Osteoblast (primary cell): ENCODE results near the gene CA5A. TPM values are rescaled to one million over a fixed set of nuclear protein-coding genes. Genes with fewer than 3 reads are reported as not detected.
"Not testable (repeated sequence)": the region's sequence is repeated elsewhere in the genome, so short reads cannot be mapped to it uniquely, and the experiment has no call there.

Source experiments
- DNase-seq: peaks from one replicate; pipeline ENCODE4 v3.0.0; 2011; ENCODE audit warnings: low spot score, mixed read lengths; ENCODE audit not compliant: insufficient read length; ENCODE audit errors: missing footprints
- H2AFZ ChIP-seq: 2 replicates; pipeline ENCODE4 v1.6.0; 2011; ENCODE audit warnings: mild to moderate bottlenecking, low read length
- H3K27ac ChIP-seq: 2 replicates; pipeline ENCODE4 v1.5.1; 2011; ENCODE audit warnings: mild to moderate bottlenecking, low read depth, low read length, moderate library complexity
- H3K27me3 ChIP-seq: 2 replicates; pipeline ENCODE4 v1.6.0; 2012; ENCODE audit warnings: mild to moderate bottlenecking, control low read depth, inconsistent platforms, low read length, moderate library complexity; ENCODE audit not compliant: insufficient read depth
- H3K36me3 ChIP-seq: 2 replicates; pipeline ENCODE4 v1.5.1; 2011; ENCODE audit warnings: mild to moderate bottlenecking, low read length, control low read depth, moderate library complexity; ENCODE audit not compliant: insufficient read depth
- H3K4me1 ChIP-seq: 2 replicates; pipeline ENCODE4 v1.5.1; 2011; ENCODE audit warnings: mild to moderate bottlenecking, low read length, control low read depth, moderate library complexity; ENCODE audit not compliant: insufficient read depth
- H3K4me2 ChIP-seq: 2 replicates; pipeline ENCODE4 v1.6.0; 2011; ENCODE audit warnings: mild to moderate bottlenecking, low read length; ENCODE audit not compliant: insufficient read depth
- H3K4me3 ChIP-seq: fragments of 200-600 bp; sonication (generic); 3 replicates; pipeline ENCODE4 v1.5.1; 2012; ENCODE audit warnings: mild to moderate bottlenecking, low read length, inconsistent platforms; ENCODE audit not compliant: insufficient read depth
- H3K79me2 ChIP-seq: 2 replicates; pipeline ENCODE4 v1.6.0; 2012; ENCODE audit warnings: mild to moderate bottlenecking, low read length, control low read depth, inconsistent platforms; ENCODE audit not compliant: insufficient read depth
- H3K9me3 ChIP-seq: 2 replicates; pipeline ENCODE4 v1.5.1; 2011; ENCODE audit warnings: low read depth, low read length, control low read depth
- H4K20me1 ChIP-seq: 2 replicates; pipeline ENCODE4 v1.6.0; 2012; ENCODE audit warnings: mild to moderate bottlenecking, low read length, control low read depth; ENCODE audit not compliant: insufficient read depth
- CTCF ChIP-seq: IDR thresholded peaks from 2 replicates; pipeline ENCODE4 v1.5.1; 2011; ENCODE audit warnings: mild to moderate bottlenecking, low read depth, low read length, moderate library complexity; ENCODE audit errors: extremely low read depth
- total RNA-seq: library from RNA; depleted of rRNA; stranded (reverse); fragments of >200 nt; gene quantifications from 2 replicates; pipeline ENCODE4 v1.2.3, GENCODE V29; 2012

Gene CA5A
- total RNA-seq, 1 donor = not detected

- Histone ChIP-seq H3K4me2 (peak overlapping the region; percentile 28), H3K4me3 (peak overlapping the region; percentile 35), H4K20me1 (peaks cover 56% of the 10 kb centered on the region), H3K27ac (peak overlapping the region; percentile 23), H3K36me3 (peaks cover 27% of the 10 kb centered on the region), H3K4me1 (peaks cover 41% of the 10 kb centered on the region), H3K79me2 (peaks cover 76% of the 10 kb centered on the region)
- not testable (repeated sequence) for H3K27me3 ChIP-seq, H2AFZ ChIP-seq, H3K9me3 ChIP-seq, DNase-seq
Measured at GRCh38 chr16:87865902-87866555, 70.3 kb downstream of the CA5A start.

- Histone ChIP-seq H3K36me3 (peaks cover 30% of the 10 kb centered on the region), H3K9me3 (no peaks in the 10 kb centered on the region), H3K79me2 (peaks cover 90% of the 10 kb centered on the region), H3K4me3 (no peak overlapping the region), H3K4me1 (peaks cover 41% of the 10 kb centered on the region), H3K27me3 (no peaks in the 10 kb centered on the region), H4K20me1 (peaks cover 61% of the 10 kb centered on the region), H3K4me2 (peak overlapping the region; percentile 52), H3K27ac (peak overlapping the region; percentile 37), H2AFZ (no peak overlapping the region)
- no peak for DNase-seq
- TF ChIP-seq CTCF = no peak
Measured at GRCh38 chr16:87864331-87864989, 71.9 kb downstream of the CA5A start.

GRCh38 chr16:87863327-87863635 lies 73.0 kb downstream of the CA5A start:
- Histone ChIP-seq H3K36me3 (peaks cover 36% of the 10 kb centered on the region), H3K79me2 (peaks cover 93% of the 10 kb centered on the region), H4K20me1 (peaks cover 57% of the 10 kb centered on the region), H3K4me1 (peaks cover 41% of the 10 kb centered on the region)
- not testable (repeated sequence) for H3K9me3 ChIP-seq, H3K27me3 ChIP-seq, H3K27ac ChIP-seq, DNase-seq, H2AFZ ChIP-seq, H3K4me3 ChIP-seq, H3K4me2 ChIP-seq

- H2AFZ ChIP-seq, H3K4me3 ChIP-seq, H3K4me2 ChIP-seq, H3K27ac ChIP-seq, DNase-seq, H3K9me3 ChIP-seq, H3K27me3 ChIP-seq: not testable (repeated sequence)
- Histone ChIP-seq H3K4me1 (peaks cover 45% of the 10 kb centered on the region), H4K20me1 (peaks cover 52% of the 10 kb centered on the region), H3K79me2 (peaks cover 93% of the 10 kb centered on the region), H3K36me3 (peaks cover 36% of the 10 kb centered on the region)
Measured at GRCh38 chr16:87862597-87863326, 73.6 kb downstream of the CA5A start.

GRCh38 chr16:87861300-87862099 lies 74.8 kb downstream of the CA5A start:
- H3K27ac ChIP-seq = peak overlapping the region; percentile 83
- not testable (repeated sequence) for H3K4me2 ChIP-seq, DNase-seq, H3K27me3 ChIP-seq, H3K9me3 ChIP-seq, H3K4me3 ChIP-seq, H2AFZ ChIP-seq
- peaks cover 32% of the 10 kb centered on the region for H3K36me3 ChIP-seq
- H3K4me1 ChIP-seq = peaks cover 49% of the 10 kb centered on the region
- H4K20me1 ChIP-seq = peaks cover 50% of the 10 kb centered on the region
- peaks cover 92% of the 10 kb centered on the region for H3K79me2 ChIP-seq
